ENCODE measurements around the gene KRTAP10-10. TPM values are rescaled to one million over a fixed set of nuclear protein-coding genes. Genes with fewer than 3 reads are reported as not detected.

The KRTAP10-10 gene
- total RNA-seq, 4 donors from 2014 or later: not detected

DNA sequence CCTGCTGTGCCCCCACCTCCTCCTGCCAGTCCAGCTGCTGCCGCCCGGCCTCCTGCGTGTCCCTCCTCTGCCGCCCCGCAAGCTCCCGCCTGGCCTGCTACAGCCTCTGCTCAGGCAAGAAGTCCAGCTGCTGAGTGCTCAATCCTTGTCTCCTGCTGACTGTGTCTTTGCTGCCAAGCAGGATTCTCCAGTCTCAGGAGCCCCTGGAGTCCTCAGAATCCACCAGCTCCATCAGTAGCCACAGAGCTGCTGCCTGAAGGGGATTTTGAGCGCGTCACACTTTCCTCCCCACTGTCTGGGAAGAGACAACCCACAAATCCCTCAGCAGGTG is 10.0 kb downstream of the KRTAP10-10 start:
- H3K27ac ChIP-seq: no peak overlapping the region
- no peak overlapping the region for H3K4me3 ChIP-seq
- H3K4me1 ChIP-seq: no peaks in the 10 kb centered on the region
- WGBS, 2 donors: 52 to 64% methylated on average over 8 of the region's 8 CpGs
- H3K27me3 ChIP-seq: no peaks in the 10 kb centered on the region
- DNase-seq (ENCODE audit: low spot score in 2 of 2): no peak
- no peaks in the 10 kb centered on the region for H3K36me3 ChIP-seq
- TF ChIP-seq, protein P1, sequence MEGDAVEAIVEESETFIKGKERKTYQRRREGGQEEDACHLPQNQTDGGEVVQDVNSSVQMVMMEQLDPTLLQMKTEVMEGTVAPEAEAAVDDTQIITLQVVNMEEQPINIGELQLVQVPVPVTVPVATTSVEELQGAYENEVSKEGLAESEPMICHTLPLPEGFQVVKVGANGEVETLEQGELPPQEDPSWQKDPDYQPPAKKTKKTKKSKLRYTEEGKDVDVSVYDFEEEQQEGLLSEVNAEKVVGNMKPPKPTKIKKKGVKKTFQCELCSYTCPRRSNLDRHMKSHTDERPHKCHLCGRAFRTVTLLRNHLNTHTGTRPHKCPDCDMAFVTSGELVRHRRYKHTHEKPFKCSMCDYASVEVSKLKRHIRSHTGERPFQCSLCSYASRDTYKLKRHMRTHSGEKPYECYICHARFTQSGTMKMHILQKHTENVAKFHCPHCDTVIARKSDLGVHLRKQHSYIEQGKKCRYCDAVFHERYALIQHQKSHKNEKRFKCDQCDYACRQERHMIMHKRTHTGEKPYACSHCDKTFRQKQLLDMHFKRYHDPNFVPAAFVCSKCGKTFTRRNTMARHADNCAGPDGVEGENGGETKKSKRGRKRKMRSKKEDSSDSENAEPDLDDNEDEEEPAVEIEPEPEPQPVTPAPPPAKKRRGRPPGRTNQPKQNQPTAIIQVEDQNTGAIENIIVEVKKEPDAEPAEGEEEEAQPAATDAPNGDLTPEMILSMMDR (IDR thresholded peaks at IDR 0.05): no peak
- TF ChIP-seq POLR2A (IDR thresholded peaks at IDR 0.05) (no peak), EP300 (IDR thresholded peaks at IDR 0.05) (no peak)
- H3K9me3 ChIP-seq: peaks cover 0 to 41% (median 4%) of the 10 kb centered on the region in 4 donors

DNA sequence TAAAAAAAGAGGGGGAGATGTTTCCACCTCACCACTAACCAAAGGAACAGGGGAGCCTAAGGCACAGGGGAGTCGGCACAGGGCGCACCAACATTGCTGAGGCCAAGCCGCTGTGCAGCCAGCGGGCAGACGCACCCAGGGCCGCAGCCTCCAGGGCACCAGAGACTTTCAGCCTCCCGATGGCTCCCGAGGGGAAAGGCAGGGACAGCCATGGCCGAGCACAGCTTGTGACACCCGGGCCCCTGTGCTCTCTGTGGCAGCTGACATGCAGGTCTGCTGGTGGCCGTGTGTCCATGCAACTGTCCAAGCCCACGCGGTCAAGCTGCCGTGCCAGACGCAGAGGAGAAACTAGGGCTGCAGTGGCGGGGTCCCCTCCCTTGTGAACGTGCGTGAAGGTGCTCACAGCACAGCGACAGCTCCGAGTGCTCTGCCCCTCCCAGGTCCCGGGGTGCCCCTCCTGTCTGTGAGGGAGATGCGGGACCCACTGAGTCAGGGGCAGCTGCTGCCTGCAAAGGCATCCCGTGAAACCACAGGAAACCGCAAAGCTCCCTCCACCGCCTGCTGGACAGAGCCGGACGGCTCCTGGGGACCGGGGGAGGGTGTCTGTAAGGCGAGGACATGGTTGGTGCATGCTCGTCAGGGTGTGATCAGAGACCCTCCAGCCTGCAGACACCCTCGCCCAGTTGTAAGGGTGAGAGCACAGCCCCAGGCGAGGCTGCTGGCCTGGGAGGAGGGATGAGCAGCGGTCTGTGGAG is 11.6 kb downstream of the KRTAP10-10 start:
- no peak for DNase-seq (ENCODE audit: low spot score in 2 of 2)
- no peaks in the 10 kb centered on the region for H3K27me3 ChIP-seq
- WGBS, 2 donors: 68 to 69% methylated on average over 26 to 28 of the region's 33 CpGs

GRCh38 chr21:44649521-44650100 is 12.5 kb downstream of the KRTAP10-10 start:
- H3K4me1 ChIP-seq: no peaks in the 10 kb centered on the region
- no peak overlapping the region for H3K27ac ChIP-seq
- H3K4me3 ChIP-seq: no peak overlapping the region
- no peaks in the 10 kb centered on the region for H3K36me3 ChIP-seq
- WGBS, 2 donors: 68 to 76% methylated on average over 15 to 18 of the region's 18 CpGs
- TF ChIP-seq, protein P1 (IDR thresholded peaks at IDR 0.05): no peak
- TF ChIP-seq POLR2A (IDR thresholded peaks at IDR 0.05): no peak
- H3K27me3 ChIP-seq: no peaks in the 10 kb centered on the region
- peaks cover 0 to 23% (median 4%) of the 10 kb centered on the region in 4 donors for H3K9me3 ChIP-seq
- no peak for DNase-seq (ENCODE audit: low spot score in 2 of 2)

More for the DNA sequence above, 11.6 kb downstream of the KRTAP10-10 start:
- no peaks in the 10 kb centered on the region for H3K4me1 ChIP-seq
- H3K27ac ChIP-seq: no peak overlapping the region
- peaks cover 0 to 32% (median 4%) of the 10 kb centered on the region in 4 donors for H3K9me3 ChIP-seq
- no peaks in the 10 kb centered on the region for H3K36me3 ChIP-seq
- H3K4me3 ChIP-seq: no peak overlapping the region
- TF ChIP-seq POLR2A (IDR thresholded peaks at IDR 0.05) (no peak), EP300 (IDR thresholded peaks at IDR 0.05) (no peak)
- TF ChIP-seq, protein P1 (IDR thresholded peaks at IDR 0.05): no peak

GRCh38 chr21:44650265-44650972 is 13.3 kb downstream of the KRTAP10-10 start:
- Histone ChIP-seq H3K27me3 (no peaks in the 10 kb centered on the region), H3K4me1 (no peaks in the 10 kb centered on the region), H3K9me3 (peaks cover 0 to 15% (median under 1%) of the 10 kb centered on the region in 4 donors), H3K36me3 (no peaks in the 10 kb centered on the region), H3K27ac (no peak overlapping the region), H3K4me3 (no peak overlapping the region)
- DNase-seq (ENCODE audit: low spot score in 2 of 2): no peak
- TF ChIP-seq, protein P1 (IDR thresholded peaks at IDR 0.05): no peak
- TF ChIP-seq POLR2A (IDR thresholded peaks at IDR 0.05) (no peak), EP300 (IDR thresholded peaks at IDR 0.05) (no peak)
- 87 to 91% methylated on average over 20 of the region's 20 CpGs for WGBS, 2 donors

Measured in tibial nerve (tissue), 4 donors.